GM20431 (cell line): Measurements from ENCODE around the gene NHEJ1.

Experiments
- in situ Hi-C: fragments of 300-500 bp; cut with MseI, MboI; formaldehyde crosslinking; loops from one replicate; pipeline ENCODE4 v1.15.0; 2020; ENCODE audit warnings: low sequenced_read_pairs; ENCODE audit not compliant: unreplicated experiment

The NHEJ1 gene

GRCh38 chr2:219104107-219105035 is 56.2 kb downstream of the NHEJ1 start:
- in situ Hi-C loops, result no loop called here

DNA sequence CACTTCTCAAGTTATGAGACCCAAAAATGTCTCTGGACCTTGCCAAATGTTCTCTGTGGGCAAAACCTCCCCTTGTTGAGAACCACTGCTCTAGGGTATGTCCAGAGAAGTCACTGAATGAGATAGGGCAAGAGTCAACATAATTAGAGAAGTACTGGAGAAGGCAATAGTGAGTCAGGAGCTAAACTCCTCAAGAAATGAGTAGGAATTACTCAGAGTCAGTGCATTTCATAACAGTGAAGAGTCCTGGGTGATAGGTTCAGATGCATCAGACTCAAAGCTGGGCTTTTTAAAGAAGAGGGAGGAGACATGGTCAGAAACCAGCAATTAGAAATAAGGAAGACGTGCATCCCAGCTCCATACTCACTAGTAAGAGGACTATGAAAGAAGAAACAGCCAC is 61.3 kb downstream of the NHEJ1 start:
- in situ Hi-C loops, result no loop called here

GRCh38 chr2:219095406-219095935 is 65.1 kb downstream of the NHEJ1 start:
- in situ Hi-C loops, result no loop called here

GRCh38 chr2:219094171-219094570 is 66.4 kb downstream of the NHEJ1 start:
- in situ Hi-C loops, result no loop called here

GRCh38 chr2:219090436-219091299 is 69.9 kb downstream of the NHEJ1 start:
- in situ Hi-C loops, result no loop called here

GRCh38 chr2:219089330-219089729 is 71.3 kb downstream of the NHEJ1 start:
- in situ Hi-C loops, result no loop called here

GRCh38 chr2:219087848-219088247 is 72.8 kb downstream of the NHEJ1 start:
- in situ Hi-C loops, result no loop called here

GRCh38 chr2:219087361-219087760 is 73.3 kb downstream of the NHEJ1 start:
- in situ Hi-C loops, result no loop called here

GRCh38 chr2:219086196-219086595 is 74.4 kb downstream of the NHEJ1 start:
- in situ Hi-C loops, result no loop called here

GRCh38 chr2:219084791-219085190 is 75.8 kb downstream of the NHEJ1 start:
- in situ Hi-C loops, result no loop called here

DNA sequence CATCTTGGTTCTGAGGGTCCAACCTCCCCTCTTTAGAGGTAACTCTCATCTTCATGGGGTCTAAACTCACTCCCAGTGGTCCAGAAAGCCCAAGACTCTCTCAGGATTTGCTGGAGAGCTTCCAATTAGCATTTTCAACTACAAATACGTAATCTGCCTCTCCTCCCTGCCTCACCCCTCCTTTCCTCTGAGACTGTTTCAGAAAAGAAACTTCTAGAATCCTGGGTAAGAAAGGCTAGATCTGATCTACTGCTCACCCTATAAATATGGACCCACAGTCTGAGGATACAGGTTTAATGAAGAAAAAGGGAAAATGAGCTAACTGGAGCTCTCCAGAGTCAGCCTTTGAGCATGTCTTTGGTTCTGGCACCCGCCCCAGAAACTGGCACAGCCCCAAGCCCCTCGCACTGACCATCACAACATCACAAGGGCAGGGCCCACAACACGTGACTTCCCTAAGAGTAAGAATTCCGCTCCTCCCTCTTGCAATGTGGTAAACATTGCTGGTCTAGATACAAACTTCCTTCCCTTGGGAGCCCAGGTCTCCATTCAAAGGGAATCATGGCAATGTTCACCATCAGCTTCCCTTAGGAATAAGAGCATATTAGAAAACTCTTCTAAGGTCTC is 78.2 kb downstream of the NHEJ1 start:
- in situ Hi-C loops, result no loop called here

DNA sequence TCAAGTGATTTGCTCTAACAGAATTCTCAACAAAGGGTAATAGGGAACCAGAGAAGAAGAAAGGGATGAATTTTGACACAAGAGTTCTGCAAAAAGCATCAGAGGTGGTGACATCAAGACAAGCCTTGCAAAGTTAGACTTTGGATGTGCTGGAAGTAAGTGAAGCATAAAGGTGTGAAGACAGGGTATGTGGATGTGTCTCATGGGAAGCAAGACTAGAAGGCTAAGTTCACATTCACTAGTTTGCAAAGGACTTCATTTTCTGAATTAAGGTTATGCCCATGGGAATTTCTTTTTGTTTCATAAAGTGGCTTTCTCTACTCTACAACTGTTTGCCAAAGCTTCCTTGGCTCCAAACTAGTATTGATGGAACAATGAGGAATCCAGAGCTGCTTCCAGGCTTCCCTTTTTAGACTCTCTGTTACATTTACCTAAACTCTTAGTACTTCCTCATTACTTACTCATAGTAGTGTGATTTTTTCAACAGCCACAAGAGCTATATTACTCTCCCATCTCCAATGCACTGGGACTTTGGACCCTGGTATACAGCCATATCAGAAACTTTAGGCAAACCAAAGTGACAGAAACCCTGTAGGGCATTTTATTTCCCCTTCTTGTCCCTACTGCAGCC is 78.8 kb downstream of the NHEJ1 start:
- in situ Hi-C loops, result no loop called here

- in situ Hi-C loops, result no loop called here
Observed at GRCh38 chr2:219081096-219081495, 79.5 kb downstream of the NHEJ1 start.

DNA sequence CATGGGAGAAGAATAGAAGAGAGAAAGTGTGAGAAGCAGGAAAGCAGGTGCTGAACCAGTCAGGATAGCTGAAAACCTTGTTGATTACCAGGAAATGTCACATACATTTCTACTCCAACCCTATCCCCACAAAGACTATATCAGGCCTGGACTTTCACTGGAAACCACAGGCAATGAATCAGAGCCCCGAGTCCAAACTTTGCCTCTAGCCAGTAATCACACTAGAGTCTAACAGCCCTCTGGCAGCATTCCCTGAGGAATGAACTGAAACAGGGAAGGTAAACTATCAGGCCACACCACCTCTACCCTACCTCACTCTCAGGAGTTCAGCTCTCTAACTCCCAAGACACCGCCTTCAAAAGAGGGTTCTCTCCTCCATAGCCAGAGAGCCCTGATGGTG is 81.2 kb downstream of the NHEJ1 start:
- in situ Hi-C loops, result loop anchor here (10.0 kb wide), 1 partner anchor 65 kb away; no protein-coding TSS in a partner anchor

DNA sequence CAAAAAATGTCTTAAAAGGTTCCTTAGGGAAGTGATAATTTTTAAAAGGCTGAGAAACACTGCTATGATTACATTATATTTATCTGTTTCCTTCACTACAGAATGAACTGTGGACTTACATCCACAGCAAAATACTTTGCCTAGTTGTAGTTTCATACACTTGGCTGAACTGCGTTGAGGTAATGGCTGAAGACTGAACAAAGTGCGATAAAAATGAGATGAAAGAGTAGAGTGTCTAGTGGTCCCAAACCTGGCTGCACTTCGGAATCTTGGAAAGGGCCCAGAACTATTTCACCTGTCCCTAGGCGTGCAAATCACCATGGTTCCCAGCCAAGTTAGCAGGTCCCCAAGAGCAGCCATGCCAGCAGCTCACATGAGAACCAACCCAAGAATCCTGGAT is 81.7 kb downstream of the NHEJ1 start:
- in situ Hi-C loops, result loop anchor here (10.0 kb wide), 1 partner anchor 66 kb away; no protein-coding TSS in a partner anchor

DNA sequence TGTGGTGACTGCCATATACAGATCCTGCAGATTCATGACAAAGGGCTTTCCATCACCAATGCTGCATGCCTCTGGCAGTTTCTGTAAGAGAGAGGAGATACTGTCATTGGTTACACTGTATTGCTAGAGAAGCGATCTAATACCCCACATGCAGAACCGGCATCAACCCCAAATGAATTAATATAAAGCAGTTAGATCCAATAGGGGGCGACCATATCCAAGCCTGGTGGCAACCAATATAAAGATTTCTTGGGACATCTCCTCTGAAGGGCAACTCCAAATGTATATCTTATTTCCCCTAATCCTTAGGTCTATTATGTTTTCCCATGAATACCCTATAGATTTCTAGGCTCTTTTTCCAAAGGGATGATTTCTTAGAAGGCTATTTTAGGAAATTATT is 82.5 kb downstream of the NHEJ1 start:
- in situ Hi-C loops, result loop anchor here (10.0 kb wide), 1 partner anchor 67 kb away; no protein-coding TSS in a partner anchor

GRCh38 chr2:219076253-219076652 is 84.4 kb downstream of the NHEJ1 start:
- in situ Hi-C loops, result loop anchor here (10.0 kb wide), 1 partner anchor 69 kb away; no protein-coding TSS in a partner anchor

GRCh38 chr2:219073413-219074129 is 87.0 kb downstream of the NHEJ1 start:
- in situ Hi-C loops, result loop anchor here (10.0 kb wide), 1 partner anchor 71 kb away; no protein-coding TSS in a partner anchor

GRCh38 chr2:219072741-219073250 is 87.8 kb downstream of the NHEJ1 start:
- in situ Hi-C loops, result loop anchor here (10.0 kb wide), 1 partner anchor 72 kb away; no protein-coding TSS in a partner anchor
